ENCODE data around the gene SV2B. TPM values are rescaled to one million over a fixed set of nuclear protein-coding genes. Genes with fewer than 3 reads are reported as not detected.
"Not testable (repeated sequence)": the region's sequence is repeated elsewhere in the genome, so short reads cannot be mapped to it uniquely, and the experiment has no call there.

The SV2B gene
- total RNA-seq, 1 experiment from 2014 or later = 1.4 TPM

- no peak for TF ChIP-seq ZNF317 (CRISPR knock-in tag; IDR thresholded peaks at IDR 0.05; ENCODE audit: borderline replicate concordance, low read depth)
- TF ChIP-seq, protein P1, sequence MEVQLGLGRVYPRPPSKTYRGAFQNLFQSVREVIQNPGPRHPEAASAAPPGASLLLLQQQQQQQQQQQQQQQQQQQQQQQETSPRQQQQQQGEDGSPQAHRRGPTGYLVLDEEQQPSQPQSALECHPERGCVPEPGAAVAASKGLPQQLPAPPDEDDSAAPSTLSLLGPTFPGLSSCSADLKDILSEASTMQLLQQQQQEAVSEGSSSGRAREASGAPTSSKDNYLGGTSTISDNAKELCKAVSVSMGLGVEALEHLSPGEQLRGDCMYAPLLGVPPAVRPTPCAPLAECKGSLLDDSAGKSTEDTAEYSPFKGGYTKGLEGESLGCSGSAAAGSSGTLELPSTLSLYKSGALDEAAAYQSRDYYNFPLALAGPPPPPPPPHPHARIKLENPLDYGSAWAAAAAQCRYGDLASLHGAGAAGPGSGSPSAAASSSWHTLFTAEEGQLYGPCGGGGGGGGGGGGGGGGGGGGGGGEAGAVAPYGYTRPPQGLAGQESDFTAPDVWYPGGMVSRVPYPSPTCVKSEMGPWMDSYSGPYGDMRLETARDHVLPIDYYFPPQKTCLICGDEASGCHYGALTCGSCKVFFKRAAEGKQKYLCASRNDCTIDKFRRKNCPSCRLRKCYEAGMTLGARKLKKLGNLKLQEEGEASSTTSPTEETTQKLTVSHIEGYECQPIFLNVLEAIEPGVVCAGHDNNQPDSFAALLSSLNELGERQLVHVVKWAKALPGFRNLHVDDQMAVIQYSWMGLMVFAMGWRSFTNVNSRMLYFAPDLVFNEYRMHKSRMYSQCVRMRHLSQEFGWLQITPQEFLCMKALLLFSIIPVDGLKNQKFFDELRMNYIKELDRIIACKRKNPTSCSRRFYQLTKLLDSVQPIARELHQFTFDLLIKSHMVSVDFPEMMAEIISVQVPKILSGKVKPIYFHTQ (CRISPR knock-in tag; IDR thresholded peaks at IDR 0.05) = no peak
- TF ChIP-seq NR1H2 (CRISPR knock-in tag; IDR thresholded peaks at IDR 0.05) = no peak
- TF ChIP-seq TP53 (CRISPR knock-in tag; IDR thresholded peaks at IDR 0.05) = no peak
- TF ChIP-seq FOXP1 (CRISPR knock-in tag; IDR thresholded peaks at IDR 0.05; ENCODE audit: borderline replicate concordance) = no peak
- TF ChIP-seq ZNF219 (CRISPR knock-in tag; IDR thresholded peaks at IDR 0.05; ENCODE audit: borderline replicate concordance) = no peak
- TF ChIP-seq NR3C1 (CRISPR knock-in tag; conservative IDR thresholded peaks at IDR 0.05; ENCODE audit: low read depth) = no peak
- no peak for TF ChIP-seq ELF4 (CRISPR knock-in tag; IDR thresholded peaks at IDR 0.05; ENCODE audit: low read depth)
- TF ChIP-seq PRRX2 (CRISPR knock-in tag; IDR thresholded peaks at IDR 0.05) = no peak
- TF ChIP-seq, protein P2, sequence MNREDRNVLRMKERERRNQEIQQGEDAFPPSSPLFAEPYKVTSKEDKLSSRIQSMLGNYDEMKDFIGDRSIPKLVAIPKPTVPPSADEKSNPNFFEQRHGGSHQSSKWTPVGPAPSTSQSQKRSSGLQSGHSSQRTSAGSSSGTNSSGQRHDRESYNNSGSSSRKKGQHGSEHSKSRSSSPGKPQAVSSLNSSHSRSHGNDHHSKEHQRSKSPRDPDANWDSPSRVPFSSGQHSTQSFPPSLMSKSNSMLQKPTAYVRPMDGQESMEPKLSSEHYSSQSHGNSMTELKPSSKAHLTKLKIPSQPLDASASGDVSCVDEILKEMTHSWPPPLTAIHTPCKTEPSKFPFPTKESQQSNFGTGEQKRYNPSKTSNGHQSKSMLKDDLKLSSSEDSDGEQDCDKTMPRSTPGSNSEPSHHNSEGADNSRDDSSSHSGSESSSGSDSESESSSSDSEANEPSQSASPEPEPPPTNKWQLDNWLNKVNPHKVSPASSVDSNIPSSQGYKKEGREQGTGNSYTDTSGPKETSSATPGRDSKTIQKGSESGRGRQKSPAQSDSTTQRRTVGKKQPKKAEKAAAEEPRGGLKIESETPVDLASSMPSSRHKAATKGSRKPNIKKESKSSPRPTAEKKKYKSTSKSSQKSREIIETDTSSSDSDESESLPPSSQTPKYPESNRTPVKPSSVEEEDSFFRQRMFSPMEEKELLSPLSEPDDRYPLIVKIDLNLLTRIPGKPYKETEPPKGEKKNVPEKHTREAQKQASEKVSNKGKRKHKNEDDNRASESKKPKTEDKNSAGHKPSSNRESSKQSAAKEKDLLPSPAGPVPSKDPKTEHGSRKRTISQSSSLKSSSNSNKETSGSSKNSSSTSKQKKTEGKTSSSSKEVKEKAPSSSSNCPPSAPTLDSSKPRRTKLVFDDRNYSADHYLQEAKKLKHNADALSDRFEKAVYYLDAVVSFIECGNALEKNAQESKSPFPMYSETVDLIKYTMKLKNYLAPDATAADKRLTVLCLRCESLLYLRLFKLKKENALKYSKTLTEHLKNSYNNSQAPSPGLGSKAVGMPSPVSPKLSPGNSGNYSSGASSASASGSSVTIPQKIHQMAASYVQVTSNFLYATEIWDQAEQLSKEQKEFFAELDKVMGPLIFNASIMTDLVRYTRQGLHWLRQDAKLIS (CRISPR knock-in tag; IDR thresholded peaks at IDR 0.05; ENCODE audit: borderline replicate concordance) = no peak
These were observed 242.0 kb downstream of the SV2B start (continued) for GRCh38 chr15:91342097-91342496.

- H3K27ac Mint-ChIP-seq, H3K4me1 Mint-ChIP-seq, CTCF ChIA-PET: not testable (repeated sequence)
These were observed 244.9 kb downstream of the SV2B start for GRCh38 chr15:91344912-91345311.

GRCh38 chr15:91345736-91346135 is 245.7 kb downstream of the SV2B start:
- Mint-ChIP-seq H3K9me3 (peaks cover 8% of the 10 kb centered on the region), H3K27ac (no peak overlapping the region), H3K4me1 (no peaks in the 10 kb centered on the region), H3K27me3 (ENCODE audit: low read depth) (no peaks in the 10 kb centered on the region), H3K36me3 (no peaks in the 10 kb centered on the region), H3K4me3 (no peak overlapping the region)
- ChIA-PET POLR2A (no interaction called here), CTCF (no interaction called here)
- no peak for ATAC-seq
- TF ChIP-seq, protein P3, sequence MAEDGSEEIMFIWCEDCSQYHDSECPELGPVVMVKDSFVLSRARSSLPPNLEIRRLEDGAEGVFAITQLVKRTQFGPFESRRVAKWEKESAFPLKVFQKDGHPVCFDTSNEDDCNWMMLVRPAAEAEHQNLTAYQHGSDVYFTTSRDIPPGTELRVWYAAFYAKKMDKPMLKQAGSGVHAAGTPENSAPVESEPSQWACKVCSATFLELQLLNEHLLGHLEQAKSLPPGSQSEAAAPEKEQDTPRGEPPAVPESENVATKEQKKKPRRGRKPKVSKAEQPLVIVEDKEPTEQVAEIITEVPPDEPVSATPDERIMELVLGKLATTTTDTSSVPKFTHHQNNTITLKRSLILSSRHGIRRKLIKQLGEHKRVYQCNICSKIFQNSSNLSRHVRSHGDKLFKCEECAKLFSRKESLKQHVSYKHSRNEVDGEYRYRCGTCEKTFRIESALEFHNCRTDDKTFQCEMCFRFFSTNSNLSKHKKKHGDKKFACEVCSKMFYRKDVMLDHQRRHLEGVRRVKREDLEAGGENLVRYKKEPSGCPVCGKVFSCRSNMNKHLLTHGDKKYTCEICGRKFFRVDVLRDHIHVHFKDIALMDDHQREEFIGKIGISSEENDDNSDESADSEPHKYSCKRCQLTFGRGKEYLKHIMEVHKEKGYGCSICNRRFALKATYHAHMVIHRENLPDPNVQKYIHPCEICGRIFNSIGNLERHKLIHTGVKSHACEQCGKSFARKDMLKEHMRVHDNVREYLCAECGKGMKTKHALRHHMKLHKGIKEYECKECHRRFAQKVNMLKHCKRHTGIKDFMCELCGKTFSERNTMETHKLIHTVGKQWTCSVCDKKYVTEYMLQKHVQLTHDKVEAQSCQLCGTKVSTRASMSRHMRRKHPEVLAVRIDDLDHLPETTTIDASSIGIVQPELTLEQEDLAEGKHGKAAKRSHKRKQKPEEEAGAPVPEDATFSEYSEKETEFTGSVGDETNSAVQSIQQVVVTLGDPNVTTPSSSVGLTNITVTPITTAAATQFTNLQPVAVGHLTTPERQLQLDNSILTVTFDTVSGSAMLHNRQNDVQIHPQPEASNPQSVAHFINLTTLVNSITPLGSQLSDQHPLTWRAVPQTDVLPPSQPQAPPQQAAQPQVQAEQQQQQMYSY (CRISPR knock-in tag; IDR thresholded peaks at IDR 0.05) = no peak
- TF ChIP-seq SMAD4 (CRISPR knock-in tag; IDR thresholded peaks at IDR 0.05) (no peak), JAZF1 (CRISPR knock-in tag; IDR thresholded peaks at IDR 0.05) (no peak)
- TF ChIP-seq, protein P4, sequence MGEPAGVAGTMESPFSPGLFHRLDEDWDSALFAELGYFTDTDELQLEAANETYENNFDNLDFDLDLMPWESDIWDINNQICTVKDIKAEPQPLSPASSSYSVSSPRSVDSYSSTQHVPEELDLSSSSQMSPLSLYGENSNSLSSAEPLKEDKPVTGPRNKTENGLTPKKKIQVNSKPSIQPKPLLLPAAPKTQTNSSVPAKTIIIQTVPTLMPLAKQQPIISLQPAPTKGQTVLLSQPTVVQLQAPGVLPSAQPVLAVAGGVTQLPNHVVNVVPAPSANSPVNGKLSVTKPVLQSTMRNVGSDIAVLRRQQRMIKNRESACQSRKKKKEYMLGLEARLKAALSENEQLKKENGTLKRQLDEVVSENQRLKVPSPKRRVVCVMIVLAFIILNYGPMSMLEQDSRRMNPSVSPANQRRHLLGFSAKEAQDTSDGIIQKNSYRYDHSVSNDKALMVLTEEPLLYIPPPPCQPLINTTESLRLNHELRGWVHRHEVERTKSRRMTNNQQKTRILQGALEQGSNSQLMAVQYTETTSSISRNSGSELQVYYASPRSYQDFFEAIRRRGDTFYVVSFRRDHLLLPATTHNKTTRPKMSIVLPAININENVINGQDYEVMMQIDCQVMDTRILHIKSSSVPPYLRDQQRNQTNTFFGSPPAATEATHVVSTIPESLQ (CRISPR knock-in tag; IDR thresholded peaks at IDR 0.05) = no peak
- no peak for DNase-seq (ENCODE audit: low spot score)

More at GRCh38 chr15:91344912-91345311, 244.9 kb downstream of the SV2B start:
- H3K27me3 Mint-ChIP-seq (ENCODE audit: low read depth); H3K4me3 Mint-ChIP-seq; H3K36me3 Mint-ChIP-seq; POLR2A ChIA-PET; ATAC-seq; H3K9me3 Mint-ChIP-seq; DNase-seq (ENCODE audit: low spot score): not testable (repeated sequence)

Data from WTC11 (cell line).